GM23248 (cell line): ENCODE data around the gene STK32A.

Experiments used
- EZH2 ChIP-seq: fragments of 200-600 bp; sonication (generic); IDR thresholded peaks from 2 replicates; pipeline ENCODE4 v1.6.1; 2018; ENCODE audit warnings: antibody characterized with exemption, mild to moderate bottlenecking; ENCODE audit not compliant: insufficient read depth, poor library complexity, severe bottlenecking
- EZH2phosphoT487 ChIP-seq: fragments of 200-600 bp; sonication (generic); IDR thresholded peaks from 2 replicates; pipeline ENCODE4 v1.6.1; 2018; ENCODE audit warnings: antibody characterized with exemption, moderate library complexity, mild to moderate bottlenecking, low read depth; ENCODE audit not compliant: insufficient read depth

GRCh38 chr5:147307170-147307569 lies 72.3 kb downstream of the STK32A start:
- no peak for TF ChIP-seq EZH2
- TF ChIP-seq EZH2phosphoT487: no peak
